Measurements from ENCODE around the gene SNCAIP.

Gene SNCAIP

DNA sequence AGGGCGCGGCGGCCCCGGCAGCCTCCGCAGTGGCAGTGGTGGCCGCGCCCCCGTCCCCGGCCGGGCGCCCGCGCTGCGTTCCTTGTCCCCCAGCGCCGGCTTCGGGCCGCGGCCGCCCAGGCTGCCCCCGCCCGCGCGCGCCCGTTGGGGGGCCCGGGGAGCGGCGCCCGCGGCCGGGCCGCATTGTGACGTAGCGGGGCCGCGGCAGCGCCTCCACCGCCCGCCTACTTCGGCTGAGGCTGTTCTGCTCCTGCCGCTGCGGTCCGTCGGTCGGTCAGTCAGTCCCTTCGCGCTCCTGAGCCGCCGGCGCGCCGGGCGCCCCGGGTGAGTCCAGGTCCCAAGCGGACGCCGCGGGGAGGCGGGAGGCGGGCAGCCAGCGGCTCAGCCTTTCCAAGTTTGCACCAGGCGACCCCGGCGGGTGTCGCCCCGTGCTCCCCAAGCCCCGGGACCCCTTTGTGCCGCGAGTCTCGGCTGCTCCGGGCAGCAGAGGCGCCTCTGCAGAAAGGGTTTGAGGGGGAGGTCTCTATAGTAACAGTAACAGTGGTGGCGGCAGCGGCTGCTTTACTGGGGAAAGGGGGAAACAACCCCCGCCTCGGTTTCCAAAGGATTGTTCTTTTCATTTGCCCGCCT, at the start of gene SNCAIP:
Gene SNCAIP (plus strand): TSS at position 277 of the 630 bp plus-strand sequence. CDS start 78,898 bp downstream, outside the sequence.
- DNase-seq = no peak

DNA sequence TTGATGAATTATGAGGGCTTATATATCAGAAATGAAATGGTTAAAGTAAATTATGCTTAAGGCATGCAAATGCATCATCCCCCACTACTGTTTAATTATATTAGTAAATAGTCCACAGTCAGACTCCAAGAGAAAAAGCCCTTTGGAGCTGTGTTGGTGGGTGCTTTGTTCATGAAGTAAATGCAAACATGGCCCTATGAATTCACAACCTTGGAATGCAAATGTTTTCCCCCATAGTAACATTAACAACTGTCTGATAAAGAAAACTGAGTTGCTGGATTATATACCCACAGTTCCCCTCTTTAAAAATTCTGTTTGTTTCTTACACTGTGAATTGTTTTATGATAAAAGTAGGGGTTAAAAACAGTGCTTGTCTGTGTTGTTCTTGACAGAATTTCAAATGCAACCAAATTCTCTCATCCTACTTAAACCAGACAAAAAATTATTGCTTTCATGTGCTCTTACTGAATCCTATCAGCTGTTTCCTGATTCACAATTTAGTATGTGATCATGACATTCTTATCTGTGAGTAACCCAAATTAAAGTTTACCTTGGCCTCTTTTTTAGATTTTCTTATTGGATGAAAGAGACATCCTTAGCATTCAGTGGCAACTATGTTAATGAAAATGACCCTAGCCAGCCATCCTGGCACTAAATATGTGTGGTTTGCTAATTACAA, 48.5 kb upstream of the SNCAIP start:
- DNase-seq = no peak

DNA sequence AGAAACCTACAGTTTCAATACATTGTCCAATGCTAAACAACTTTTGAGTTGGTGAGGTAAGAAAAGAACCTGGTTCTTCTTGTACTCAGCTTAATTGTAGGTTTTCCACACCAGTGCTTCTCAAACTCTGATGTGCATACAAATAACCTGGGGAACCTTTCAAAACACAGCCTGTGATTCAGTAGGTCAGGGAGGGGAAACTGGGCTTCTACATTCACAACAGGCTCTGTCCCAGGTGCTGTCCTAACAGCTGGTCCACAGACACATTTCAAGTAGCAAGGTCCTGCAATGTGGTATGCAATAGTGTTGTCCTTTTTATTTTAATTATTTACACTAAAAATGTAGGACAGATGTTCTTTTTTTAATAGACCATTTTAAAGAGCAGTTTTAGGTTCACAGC, 47.4 kb upstream of the SNCAIP start:
- no peak for DNase-seq

DNA sequence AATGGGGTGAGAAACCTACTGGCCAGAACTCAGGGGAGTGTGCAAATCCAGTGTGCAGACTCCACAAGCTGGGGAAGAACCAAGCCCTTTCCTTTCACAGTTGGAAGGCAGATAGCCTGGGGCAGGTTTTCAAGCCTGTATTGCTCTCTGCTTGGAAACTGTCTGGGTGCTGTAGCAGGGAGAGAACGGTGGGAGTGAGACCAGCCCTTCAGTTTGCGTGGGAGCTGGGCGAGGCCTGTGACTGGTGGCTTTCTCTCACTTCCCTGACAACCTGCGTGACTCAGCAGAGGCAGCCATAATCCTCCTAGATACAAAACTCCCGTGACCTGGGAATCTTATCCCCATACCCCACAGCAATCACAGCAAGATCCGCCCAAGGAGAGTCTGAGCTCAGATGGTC, 44.9 kb upstream of the SNCAIP start:
- no peak for DNase-seq

DNA sequence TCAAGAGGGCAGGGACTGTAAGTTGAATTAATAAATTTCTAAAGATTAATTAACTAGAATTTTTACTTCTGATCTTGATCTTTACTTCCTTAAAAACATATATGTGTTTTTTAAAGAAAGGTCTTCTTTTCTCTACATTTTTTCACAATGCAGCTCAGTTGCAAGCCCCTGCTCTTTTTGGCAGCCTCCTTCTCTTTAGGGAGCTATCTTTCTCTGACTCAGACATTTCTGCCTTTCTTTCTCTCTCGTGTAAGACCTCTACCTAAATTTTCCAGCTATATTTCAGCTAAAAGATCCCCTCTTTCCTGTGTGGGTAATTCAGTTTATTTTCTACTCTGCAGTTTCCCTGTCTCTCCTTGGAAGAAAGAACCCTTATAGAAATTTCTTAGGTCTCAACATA, 38.3 kb upstream of the SNCAIP start:
- no peak for DNase-seq

DNA sequence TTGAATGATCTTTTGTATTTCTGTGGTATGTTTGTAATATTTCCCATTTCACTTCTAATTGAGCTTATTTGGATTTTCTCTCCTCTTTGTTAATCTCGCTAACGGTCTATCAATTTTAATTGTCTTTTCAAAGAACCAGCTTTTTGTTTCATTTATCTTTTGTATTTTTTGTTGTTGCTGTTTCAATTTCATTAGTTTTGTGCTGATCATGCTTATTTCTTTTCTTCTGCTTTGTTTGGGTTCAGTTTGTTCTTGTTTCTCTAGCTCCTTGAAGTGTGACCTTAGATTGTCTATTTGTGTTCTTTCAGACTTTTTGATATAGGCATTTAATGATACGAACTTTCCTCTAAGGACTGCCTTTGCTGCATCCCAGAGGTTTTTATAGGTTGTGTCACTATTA, 28.4 kb upstream of the SNCAIP start:
- DNase-seq = no peak

DNA sequence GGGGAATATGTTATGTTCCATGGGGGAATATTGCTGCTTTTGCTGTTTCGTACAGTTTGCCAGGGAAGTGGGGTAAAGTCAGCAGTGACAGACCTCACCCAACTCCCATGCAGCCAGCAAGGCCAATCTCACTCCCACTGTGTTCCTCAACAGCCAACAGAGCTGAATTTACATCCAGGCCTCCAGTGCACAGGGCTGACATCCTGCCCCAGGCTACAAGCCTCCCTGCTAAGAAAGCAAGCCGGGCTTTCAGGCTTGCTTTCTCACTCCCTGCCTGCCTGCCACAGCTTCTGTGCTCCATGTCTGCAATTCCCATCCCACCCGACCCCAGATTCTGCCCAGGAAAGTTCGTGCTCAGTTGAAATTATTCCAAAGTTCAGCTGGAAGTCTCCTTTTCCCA, 25.5 kb upstream of the SNCAIP start:
- DNase-seq = no peak

DNA sequence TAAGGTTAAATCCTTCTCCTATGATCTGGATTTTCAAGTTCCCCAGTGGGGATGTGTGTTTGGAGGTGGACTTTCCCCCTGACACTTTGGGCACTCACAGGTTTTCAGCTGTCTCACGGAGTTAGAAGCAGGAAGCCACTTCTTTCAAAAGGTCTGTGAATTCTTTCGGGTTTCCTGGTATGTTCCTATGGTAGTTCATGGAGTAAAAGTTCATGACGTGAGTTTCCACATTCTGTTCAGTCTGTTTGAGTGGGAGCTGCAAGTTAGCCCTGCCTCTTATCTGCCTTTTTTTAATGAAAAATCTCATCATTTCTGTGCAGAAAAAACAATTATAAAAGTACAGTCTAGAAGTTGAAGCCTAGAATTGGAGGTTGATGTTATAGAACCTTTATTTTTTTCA, 24.9 kb upstream of the SNCAIP start:
- no peak for DNase-seq

DNA sequence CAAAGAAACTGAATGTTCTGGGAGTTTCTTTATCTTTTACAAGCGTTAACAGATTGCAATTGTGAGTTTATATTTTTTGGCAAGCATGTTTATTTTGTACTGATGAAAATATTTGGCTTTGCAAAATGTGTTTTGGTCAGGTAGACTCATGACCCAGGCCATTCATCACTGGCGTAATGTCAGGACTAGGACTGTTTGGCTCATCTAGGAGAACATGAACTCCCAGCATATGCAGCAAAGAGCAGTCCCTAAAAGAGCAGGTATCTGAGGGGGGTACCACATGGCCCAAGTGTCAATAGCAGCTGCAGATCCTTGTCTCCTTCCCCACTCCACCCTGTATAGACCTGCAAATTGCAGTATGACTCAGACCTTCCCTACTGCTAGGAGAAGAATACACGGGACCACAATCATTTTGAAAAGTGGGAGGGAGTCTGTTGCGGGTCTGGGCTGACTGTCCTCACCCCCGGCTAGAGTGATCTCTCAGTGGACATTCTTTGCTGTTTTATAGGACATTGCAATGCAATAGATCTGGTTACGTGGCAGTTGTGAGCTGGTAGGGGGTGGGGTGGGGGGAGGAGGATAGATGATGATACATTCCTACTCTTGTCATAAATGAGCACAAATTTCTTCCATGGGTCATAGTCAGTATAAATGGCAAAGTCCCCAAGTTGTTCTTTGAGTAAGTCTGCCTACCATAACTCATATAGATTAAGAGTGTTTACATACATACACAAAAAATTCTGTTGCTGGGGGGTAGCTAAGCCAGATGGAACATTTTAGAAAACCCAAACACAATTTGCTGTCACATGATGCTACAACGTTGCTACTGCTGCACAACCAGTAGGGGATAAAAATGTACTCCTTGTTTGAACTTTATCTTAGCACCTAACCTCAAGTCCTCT, 20.8 kb upstream of the SNCAIP start:
- DNase-seq = no peak

DNA sequence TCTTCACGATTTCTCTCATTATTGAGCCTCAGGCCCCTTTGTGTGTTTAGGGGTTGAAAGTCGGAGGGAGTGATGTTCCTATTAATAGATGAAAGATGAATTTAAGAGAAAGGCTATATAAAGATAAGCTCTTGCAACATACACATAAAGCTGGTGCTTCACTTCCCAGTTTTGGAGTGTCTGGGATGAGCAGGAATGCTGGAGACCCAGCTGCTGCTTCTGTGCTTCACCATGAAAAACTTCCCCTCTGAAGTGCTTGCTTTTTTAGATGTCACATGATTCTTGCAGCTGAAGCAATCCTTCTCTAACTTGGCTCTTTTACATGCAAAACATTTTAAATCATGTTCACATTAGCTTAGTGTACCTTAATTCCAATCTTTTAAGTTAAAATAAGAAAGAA, 19.7 kb upstream of the SNCAIP start:
- DNase-seq = no peak

DNA sequence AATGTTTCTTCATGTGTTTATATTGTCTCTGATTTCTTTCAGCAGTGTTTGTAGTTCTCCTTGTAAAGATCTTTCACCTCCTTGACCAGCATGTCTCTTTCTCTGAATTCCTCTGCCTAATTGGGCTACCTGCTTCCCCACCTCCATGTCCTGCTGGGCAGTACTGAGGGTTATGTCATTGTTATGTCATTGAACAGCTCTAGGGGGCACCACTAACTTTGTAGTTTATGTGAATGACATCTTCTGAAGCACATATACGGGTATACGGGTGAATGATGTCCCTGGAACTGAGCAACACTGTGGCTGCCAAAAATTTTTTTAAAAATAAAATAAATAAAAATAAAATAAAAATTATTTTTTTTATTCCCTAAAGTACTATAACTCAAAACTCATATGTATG, 16.9 kb upstream of the SNCAIP start:
- no peak for DNase-seq

DNA sequence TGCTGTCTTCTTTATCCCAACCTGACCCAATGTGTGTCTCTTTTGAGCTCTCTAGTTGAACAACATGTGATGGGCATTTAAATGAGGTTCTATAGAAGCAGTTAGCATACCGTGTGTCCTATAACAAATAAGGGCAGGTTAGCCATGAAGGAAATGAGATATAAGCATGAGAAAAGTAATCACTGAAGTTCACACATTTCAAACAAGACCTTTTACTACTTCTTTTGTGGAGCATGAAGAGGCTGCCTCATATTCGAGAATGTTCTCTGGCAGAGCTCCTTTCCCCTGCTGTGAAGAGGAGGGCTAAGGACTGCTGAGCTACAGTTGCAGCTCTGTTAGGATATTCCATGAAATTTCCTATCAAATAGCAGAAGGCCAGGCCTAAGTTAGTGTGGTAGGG, 15.2 kb upstream of the SNCAIP start:
- no peak for DNase-seq

DNA sequence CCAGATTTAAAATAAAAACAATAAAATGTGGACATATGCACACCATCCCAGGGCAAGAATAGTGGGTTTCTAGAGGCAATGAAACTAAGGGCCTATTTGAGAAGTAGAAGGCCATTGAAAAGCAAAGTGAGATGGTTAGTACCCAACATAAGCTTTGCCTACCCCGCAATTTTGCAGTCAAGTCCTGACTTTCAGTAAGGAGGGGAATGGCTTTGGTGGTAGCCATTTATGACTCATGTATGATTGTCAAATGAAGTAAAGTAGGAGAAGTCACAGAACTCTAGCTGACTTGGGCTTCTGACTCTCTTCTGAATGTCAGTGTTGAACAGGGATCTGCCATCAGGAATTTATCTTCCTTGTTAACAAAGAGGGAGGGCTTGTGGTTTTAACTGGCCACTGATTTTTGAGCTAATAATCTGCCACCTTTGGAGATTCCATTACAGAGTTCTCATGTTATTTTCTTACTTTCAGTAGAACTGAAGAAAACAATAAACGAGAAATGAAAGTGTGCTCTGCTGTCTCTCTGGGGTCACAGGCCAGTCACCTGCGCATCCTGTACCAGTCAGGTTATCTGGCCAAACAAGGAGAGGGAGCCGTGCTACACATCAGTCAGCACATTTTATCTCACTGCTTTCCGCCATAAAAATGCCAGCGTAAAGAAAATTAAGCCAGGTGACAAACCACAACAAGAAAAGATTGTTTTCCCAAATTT, 14.3 kb upstream of the SNCAIP start:
- DNase-seq = no peak

DNA sequence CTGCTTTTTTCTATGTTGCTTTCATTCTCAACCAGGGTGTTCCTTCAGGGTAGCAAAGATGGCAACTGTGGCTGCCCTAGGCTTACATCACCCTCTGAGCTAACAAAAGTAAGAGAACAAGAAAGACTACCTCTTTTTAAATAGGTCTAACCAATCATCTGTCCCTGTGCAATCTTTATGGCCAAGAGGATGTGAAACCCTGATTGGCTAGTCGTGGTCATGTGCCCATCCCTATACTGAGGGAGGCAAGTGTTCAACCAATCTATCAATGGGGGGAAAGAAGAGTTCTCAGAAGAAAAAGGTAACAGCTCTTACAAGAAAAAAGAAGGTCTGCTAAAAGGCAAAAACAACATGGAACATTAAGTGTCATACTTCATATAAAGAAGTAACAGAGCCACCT, 11.7 kb upstream of the SNCAIP start:
- no peak for DNase-seq

DNA sequence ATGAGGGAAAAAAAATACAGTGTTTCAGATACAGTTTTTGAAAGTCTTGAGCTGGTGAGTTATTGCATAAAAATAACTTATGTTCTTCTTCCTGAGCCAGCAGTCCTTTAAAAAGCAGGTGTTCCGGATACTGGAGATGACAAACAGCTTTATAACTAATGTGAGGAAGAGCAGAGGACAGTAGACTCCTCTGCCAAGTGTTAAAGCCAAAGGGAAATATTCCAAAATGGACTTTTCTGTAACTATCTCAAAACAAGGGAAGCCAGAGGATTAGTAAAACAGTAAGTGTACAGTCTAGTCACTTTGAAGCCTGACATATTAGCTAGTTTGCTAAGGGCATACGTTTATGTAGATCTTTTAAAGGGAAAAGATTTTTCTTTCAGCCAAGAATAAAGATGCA, 11.0 kb upstream of the SNCAIP start:
- DNase-seq = no peak

DNA sequence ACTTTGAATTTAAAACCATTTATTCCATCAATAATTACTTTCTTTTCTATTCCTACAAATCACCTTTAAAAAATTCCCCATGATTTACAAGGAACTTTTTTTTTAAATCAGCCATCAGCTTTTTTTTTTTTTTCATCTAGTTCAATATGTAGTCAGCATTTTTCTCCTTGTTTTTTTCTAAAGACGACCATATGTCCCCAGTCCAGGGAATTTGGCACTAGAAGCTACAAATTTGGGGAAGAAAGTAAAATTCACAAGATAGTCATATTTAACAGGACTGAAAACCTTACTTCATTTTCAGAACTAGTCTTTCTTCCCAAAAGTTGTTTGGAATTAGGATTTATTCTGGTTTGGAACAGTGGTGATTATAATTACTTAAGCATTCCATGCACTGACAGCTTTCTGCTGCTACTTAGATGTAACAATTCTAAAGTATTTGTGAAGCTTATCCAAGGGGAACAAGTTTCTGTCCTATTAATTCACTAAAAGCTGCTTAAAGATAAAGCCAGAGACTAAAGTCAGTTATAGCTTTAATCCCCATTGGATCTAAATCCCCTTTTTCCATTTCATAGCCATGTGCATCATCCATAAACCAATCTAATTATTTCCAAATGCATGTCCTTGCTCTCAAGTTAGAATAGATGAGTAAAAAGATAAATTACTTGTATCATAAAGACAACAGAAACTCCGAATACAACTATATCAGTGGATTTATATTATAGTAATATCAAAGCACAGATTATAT, 7.4 kb upstream of the SNCAIP start:
- no peak for DNase-seq

DNA sequence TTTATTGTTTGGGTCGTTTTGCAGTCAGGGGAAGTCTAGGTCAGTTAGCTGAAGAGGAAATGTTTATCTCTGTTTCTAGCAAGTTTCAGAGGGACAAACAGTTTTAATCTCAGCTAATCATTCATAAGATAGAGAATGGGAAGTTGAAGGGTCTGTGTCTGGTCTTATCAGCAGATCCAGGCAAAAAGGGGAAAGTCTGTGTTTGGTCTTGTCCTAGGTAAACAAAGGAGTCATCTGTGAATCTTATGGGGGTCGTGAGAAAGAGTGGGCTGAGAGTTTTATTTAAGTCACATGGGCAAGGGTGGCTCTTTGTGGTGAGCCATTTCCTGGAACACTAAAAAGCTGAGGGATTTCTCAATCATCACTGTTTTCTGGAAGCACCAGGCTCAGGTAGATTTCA, 5.6 kb upstream of the SNCAIP start:
- DNase-seq = no peak

DNA sequence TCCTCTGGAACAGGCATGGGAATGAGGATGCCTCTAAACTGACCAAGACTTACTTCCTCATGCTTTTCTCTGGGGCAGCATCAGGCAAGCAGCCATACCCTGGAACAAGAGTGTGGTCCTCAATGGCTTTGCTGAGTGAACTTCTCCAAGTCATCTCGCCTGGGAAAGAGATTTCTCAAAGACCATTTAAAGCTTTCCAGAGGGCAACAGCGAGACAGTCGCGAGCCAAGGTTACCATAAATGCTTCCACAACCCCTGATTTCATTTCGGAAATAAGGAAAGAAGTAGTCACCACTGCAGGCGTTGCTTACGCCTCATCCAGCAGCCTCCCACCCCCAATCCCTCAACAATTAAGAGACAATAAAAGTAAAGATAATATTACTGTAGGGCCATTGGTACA, 1.1 kb upstream of the SNCAIP start:
- DNase-seq = peak in 1 of 2 experiments; percentile 35

DNA sequence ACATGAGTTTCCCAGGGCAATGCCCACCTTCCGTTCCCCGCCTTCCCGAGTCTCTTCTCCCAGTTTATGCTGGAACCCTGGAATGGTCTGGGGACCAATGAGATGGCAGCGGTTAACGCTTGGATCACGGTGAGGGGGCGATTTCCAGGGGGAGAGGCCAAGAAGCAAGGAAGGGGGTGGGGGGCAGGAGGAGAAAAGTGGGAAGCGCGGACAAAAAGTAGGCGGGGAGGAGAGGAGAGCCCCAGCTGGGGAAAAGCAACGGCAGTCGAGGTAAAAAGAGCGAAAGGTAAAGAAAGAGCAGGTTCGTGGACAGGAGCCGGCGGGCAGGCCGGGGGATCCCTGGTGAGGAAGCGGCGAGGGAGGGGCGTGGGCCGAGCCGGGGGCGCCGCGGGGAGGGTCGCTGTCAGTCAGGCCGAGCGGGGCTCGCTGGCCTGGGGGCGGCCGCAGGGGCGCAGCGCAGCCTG, 508 bp upstream of the SNCAIP start:
- peak in 1 of 2 experiments; percentile 45 for DNase-seq

DNA sequence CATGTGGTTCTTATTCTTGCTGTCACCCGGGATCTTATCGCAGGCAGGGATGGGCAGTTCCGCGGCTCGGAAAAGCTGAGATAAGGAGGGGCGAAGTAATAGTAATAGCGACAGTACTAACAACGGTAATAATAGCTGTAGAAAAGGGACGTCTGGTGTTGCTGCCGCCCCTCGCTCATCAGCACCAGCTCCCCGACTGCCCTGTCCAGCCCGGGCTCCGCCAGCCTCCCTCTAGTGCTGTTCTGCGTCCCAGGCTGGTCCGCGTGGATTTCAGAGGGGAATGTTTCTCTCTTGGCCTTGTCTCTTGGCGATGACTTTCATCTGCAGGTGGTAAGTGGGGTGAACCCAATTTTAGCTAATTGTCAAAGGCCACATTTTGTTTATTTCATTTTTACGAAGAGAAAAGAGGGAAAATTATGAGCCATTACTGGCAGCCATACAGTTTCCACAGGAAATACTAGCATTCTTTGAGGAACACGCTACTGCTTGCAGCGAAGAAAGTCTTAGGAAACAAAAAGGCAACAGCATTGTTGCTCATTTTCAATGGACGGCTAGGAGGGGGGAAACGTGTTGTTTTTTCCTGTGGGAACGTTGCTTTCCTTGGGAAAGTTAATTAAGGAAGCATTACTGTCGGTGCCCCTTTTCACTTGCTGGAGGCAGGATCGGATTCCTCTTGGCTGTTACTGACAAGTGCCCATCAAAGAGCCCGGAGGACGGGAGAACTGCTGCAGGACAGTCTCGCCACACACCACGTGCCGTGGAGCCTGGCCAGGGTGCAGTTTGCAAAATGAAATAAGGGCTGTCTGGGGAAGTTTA, 762 bp downstream of the SNCAIP start:
- DNase-seq = peak in 1 of 2 experiments; percentile 61

DNA sequence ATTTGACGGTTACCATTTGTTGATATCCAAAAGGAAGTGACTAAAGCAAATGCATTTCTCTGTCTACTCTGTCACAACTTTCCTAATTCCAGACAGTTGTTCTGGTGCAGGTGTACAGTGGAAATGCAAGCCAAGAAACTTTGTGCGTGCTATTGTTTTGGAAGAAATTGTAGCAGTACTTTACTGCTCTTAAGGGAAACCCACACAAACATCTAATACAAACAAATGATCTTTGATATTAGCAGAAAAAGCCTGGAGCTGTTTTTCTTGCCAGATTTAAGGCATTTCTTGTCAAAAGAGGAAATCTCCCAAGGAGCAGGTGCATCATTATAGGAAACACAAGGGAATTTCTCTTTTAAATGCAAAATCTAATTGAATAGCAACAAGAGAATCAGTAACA, 2.0 kb downstream of the SNCAIP start:
- DNase-seq = no peak

All from NCI-H187 (cell line).